ENCODE data around the gene TUT4. TPM values are rescaled to one million over a fixed set of nuclear protein-coding genes. Genes with fewer than 3 reads are reported as not detected.

The TUT4 gene
- polyA plus RNA-seq, 5 donors = 98.5 to 122 (median 116) TPM

- DNase-seq = no peak
These were observed 19.2 kb downstream of the TUT4 start for GRCh38 chr1:52533713-52534112.

- DNase-seq = no peak
These were observed 20.1 kb downstream of the TUT4 start for GRCh38 chr1:52532731-52533327.

- DNase-seq = no peak
These were observed 20.6 kb downstream of the TUT4 start for GRCh38 chr1:52532247-52532646.

GRCh38 chr1:52531249-52531872 is 21.5 kb downstream of the TUT4 start:
- no peak for DNase-seq

- no peak for DNase-seq
These were observed 22.2 kb downstream of the TUT4 start for GRCh38 chr1:52530563-52531144.

- no peak for DNase-seq
These were observed 29.5 kb downstream of the TUT4 start for GRCh38 chr1:52523376-52523775.

- DNase-seq = no peak
These were observed 32.7 kb downstream of the TUT4 start for GRCh38 chr1:52520148-52520547.

GRCh38 chr1:52518962-52519361 is 33.9 kb downstream of the TUT4 start:
- no peak for DNase-seq

GRCh38 chr1:52511851-52512615 is 40.9 kb downstream of the TUT4 start:
- no peak for DNase-seq

- DNase-seq = no peak
These were observed 41.5 kb downstream of the TUT4 start for GRCh38 chr1:52511439-52511838.

GRCh38 chr1:52506920-52507546 is 45.9 kb downstream of the TUT4 start:
- DNase-seq = no peak

GRCh38 chr1:52506349-52506748 is 46.5 kb downstream of the TUT4 start:
- DNase-seq = no peak

GRCh38 chr1:52504720-52505119 is 48.2 kb downstream of the TUT4 start:
- no peak for DNase-seq

- no peak for DNase-seq
These were observed 49.2 kb downstream of the TUT4 start for GRCh38 chr1:52503706-52504105.

- no peak for DNase-seq
These were observed 50.1 kb downstream of the TUT4 start for GRCh38 chr1:52502789-52503188.

GRCh38 chr1:52487632-52488031 is 65.3 kb downstream of the TUT4 start:
- DNase-seq = no peak

- no peak for DNase-seq
These were observed 70.4 kb downstream of the TUT4 start for GRCh38 chr1:52482326-52483004.

GRCh38 chr1:52479076-52479475 is 73.8 kb downstream of the TUT4 start:
- no peak for DNase-seq

- DNase-seq = no peak
These were observed 75.0 kb downstream of the TUT4 start for GRCh38 chr1:52477876-52478275.

- no peak for DNase-seq
These were observed 75.9 kb downstream of the TUT4 start for GRCh38 chr1:52476943-52477342.

GRCh38 chr1:52474807-52475206 is 78.1 kb downstream of the TUT4 start:
- no peak for DNase-seq

- no peak for DNase-seq
These were observed 79.9 kb downstream of the TUT4 start for GRCh38 chr1:52473039-52473438.
